ENCODE data around the gene ZNF488.

The ZNF488 gene

GRCh38 chr10:47381427-47382379 is 2.4 kb downstream of the ZNF488 start:
- DNase-seq (ENCODE audit: low read depth): no peak

- no peak for DNase-seq (ENCODE audit: low read depth)
Observed at GRCh38 chr10:47381103-47381395, 3.0 kb downstream of the ZNF488 start.

GRCh38 chr10:47380341-47381102 is 3.6 kb downstream of the ZNF488 start:
- DNase-seq (ENCODE audit: low read depth): no peak

GRCh38 chr10:47379901-47380300 is 4.2 kb downstream of the ZNF488 start:
- no peak for DNase-seq (ENCODE audit: low read depth)

- no peak for DNase-seq (ENCODE audit: low read depth)
Observed at GRCh38 chr10:47379445-47379785, 4.7 kb downstream of the ZNF488 start.

- DNase-seq (ENCODE audit: low read depth): no peak
Observed at GRCh38 chr10:47378606-47379444, 5.3 kb downstream of the ZNF488 start.

GRCh38 chr10:47378183-47378510 is 5.9 kb downstream of the ZNF488 start:
- no peak for DNase-seq (ENCODE audit: low read depth)

- no peak for DNase-seq (ENCODE audit: low read depth)
Observed at GRCh38 chr10:47376522-47377220, 7.4 kb downstream of the ZNF488 start.

- no peak for DNase-seq (ENCODE audit: low read depth)
Observed at GRCh38 chr10:47374611-47375536, 9.2 kb downstream of the ZNF488 start.

GRCh38 chr10:47372726-47373125 is 11.4 kb downstream of the ZNF488 start:
- DNase-seq (ENCODE audit: low read depth): no peak

GRCh38 chr10:47371629-47372485 is 12.2 kb downstream of the ZNF488 start:
- no peak for DNase-seq (ENCODE audit: low read depth)

- no peak for DNase-seq (ENCODE audit: low read depth)
Observed at GRCh38 chr10:47370878-47371277, 13.2 kb downstream of the ZNF488 start.

GRCh38 chr10:47370015-47370767 is 13.9 kb downstream of the ZNF488 start:
- no peak for DNase-seq (ENCODE audit: low read depth)

- DNase-seq (ENCODE audit: low read depth): no peak
Observed at GRCh38 chr10:47369251-47369894, 14.7 kb downstream of the ZNF488 start.

- DNase-seq (ENCODE audit: low read depth): no peak
Observed at GRCh38 chr10:47368431-47369180, 15.5 kb downstream of the ZNF488 start.

GRCh38 chr10:47367646-47368045 is 16.4 kb downstream of the ZNF488 start:
- no peak for DNase-seq (ENCODE audit: low read depth)

GRCh38 chr10:47366731-47367460 is 17.2 kb downstream of the ZNF488 start:
- DNase-seq (ENCODE audit: low read depth): no peak

Data from stimulated activated CD8-positive, alpha-beta memory T cell treated with anti-CD3 and anti-CD28 coated beads, Interleukin-4, amount 100 ng/mL, for 24 hours (primary cell).